Vagina (tissue), 2 donors: ENCODE data around the gene CD40LG.

ENCODE experiments used
- POLR2AphosphoS5 ChIP-seq, 2 donors: sonication (generic); formaldehyde crosslinking; IDR thresholded peaks; one replicate each; pipeline ENCODE4 v1.9.0; 2017; ENCODE audit warnings: antibody characterized with exemption in 2 of 2, mild to moderate bottlenecking in 2 of 2, low read depth in 1 of 2; ENCODE audit not compliant: insufficient read depth in 1 of 2
- TF ChIP-seq, protein P1 (sequence below), 3 experiments: fragments of 450-650 bp in 2 of 3; fragments of 200-600 bp in 1 of 3; sonication (generic) in 1 of 3; IDR thresholded peaks; one replicate each; pipeline ENCODE4 v1.5.1; 2017 to 2019; ENCODE audit warnings: antibody characterized with exemption in 3 of 3, mild to moderate bottlenecking in 2 of 3, moderate library complexity in 2 of 3

DNA sequence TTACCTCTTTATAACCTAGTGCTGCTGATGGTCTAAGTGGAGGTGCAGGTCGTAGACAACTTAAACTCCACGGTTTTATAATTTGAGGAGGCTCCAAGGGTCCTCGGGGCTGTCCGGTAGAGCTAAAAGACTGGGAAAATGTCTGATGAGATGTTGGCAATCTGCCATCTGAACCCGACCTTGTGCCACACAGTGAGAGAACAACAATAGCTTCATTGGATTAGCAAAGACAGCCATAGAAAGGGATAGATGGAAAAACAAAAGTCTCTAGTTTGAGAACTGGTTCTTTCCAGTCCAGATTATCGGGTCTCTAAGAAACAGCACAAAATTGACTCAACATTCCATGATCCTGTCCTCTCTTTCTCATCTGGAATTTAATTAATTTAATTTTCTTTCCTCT lies 31.6 kb downstream of the CD40LG start:
- TF ChIP-seq, protein P1, sequence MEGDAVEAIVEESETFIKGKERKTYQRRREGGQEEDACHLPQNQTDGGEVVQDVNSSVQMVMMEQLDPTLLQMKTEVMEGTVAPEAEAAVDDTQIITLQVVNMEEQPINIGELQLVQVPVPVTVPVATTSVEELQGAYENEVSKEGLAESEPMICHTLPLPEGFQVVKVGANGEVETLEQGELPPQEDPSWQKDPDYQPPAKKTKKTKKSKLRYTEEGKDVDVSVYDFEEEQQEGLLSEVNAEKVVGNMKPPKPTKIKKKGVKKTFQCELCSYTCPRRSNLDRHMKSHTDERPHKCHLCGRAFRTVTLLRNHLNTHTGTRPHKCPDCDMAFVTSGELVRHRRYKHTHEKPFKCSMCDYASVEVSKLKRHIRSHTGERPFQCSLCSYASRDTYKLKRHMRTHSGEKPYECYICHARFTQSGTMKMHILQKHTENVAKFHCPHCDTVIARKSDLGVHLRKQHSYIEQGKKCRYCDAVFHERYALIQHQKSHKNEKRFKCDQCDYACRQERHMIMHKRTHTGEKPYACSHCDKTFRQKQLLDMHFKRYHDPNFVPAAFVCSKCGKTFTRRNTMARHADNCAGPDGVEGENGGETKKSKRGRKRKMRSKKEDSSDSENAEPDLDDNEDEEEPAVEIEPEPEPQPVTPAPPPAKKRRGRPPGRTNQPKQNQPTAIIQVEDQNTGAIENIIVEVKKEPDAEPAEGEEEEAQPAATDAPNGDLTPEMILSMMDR (IDR thresholded peaks at IDR 0.05): no peak
- TF ChIP-seq POLR2AphosphoS5 (IDR thresholded peaks at IDR 0.05; ENCODE audit: insufficient read depth in 1 of 2, low read depth in 1 of 2): no peak
